T-helper 2 cell treated with Interferon-gamma antibody and Interleukin-4, amounts not matched to agents 5 μg/mL and 100 μg/mL, for 36 hours (primary cell): ENCODE results near the gene CLHC1.
A peak's percentile ranks its signal among the peaks of the same experiment; 100 is the strongest.
"Not testable (repeated sequence)": the region's sequence is repeated elsewhere in the genome, so short reads cannot be mapped to it uniquely, and the experiment has no call there.

Experiments
- DNase-seq: peaks from one replicate; pipeline ENCODE4 v3.0.0; 2021; ENCODE audit warnings: low spot score
- H3K27ac Mint-ChIP-seq: one replicate; pipeline ENCODE4 v1.8.0; 2021; ENCODE audit warnings: mild to moderate bottlenecking, mixed read lengths
- H3K27me3 Mint-ChIP-seq: one replicate; pipeline ENCODE4 v1.8.0; 2021; ENCODE audit warnings: low read depth, mixed read lengths
- H3K36me3 Mint-ChIP-seq: one replicate; pipeline ENCODE4 v1.8.0; 2021; ENCODE audit warnings: low read depth, mixed read lengths
- H3K4me1 Mint-ChIP-seq: one replicate; pipeline ENCODE4 v1.8.0; 2021; ENCODE audit warnings: low read depth, mixed read lengths
- H3K4me3 Mint-ChIP-seq: one replicate; pipeline ENCODE4 v1.8.0; 2022; ENCODE audit warnings: mild to moderate bottlenecking, moderate library complexity, mixed read lengths
- H3K9me3 Mint-ChIP-seq: one replicate; pipeline ENCODE4 v1.8.0; 2021; ENCODE audit warnings: mixed read lengths

The CLHC1 gene

DNA sequence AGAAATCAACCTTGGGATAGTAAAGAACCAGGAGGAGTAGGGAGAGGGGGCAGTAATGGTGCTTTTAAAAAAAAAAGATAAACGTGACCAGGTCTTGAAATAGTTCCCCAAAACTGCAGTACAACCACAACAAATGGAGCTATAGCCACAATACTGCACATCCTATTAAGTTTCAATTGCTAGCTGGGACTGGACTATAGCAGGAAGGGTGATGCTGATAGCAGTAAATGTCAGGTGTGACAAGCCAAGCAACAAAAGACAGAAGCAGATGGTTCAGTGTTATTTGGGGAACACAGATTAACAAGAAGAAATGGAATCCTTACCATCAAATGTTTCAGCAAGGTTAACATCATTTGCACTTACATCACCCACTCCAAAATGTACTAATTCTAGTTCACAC lies 10.5 kb upstream of the CLHC1 start:
- Mint-ChIP-seq H3K4me3 (no peak overlapping the region), H3K4me1 (no peaks in the 10 kb centered on the region), H3K9me3 (no peaks in the 10 kb centered on the region), H3K27ac (no peak overlapping the region), H3K36me3 (peaks cover 22% of the 10 kb centered on the region), H3K27me3 (no peaks in the 10 kb centered on the region)
- DNase-seq = no peak

DNA sequence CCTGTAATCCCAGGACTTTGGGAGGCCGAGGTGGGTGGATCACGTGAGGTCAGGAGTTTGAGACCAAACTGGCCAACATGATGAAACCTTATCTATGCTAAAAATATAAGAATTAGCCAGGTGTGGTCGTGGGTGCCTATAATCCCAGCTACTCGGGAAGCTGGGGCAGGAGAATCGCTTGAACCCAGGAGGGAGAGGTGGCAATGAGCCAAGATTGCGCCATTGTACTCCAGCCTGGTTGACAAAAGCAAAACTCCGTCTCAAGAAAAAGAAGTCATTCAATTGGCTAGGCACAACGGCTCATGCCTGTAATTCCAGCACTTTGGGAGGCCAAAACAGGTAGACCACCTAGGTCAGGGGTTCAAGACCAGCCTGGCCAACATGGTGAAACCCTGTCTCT lies 9.5 kb upstream of the CLHC1 start:
- not testable (repeated sequence) for H3K9me3 Mint-ChIP-seq, DNase-seq, H3K4me1 Mint-ChIP-seq, H3K27me3 Mint-ChIP-seq, H3K4me3 Mint-ChIP-seq, H3K27ac Mint-ChIP-seq
- peaks cover 26% of the 10 kb centered on the region for H3K36me3 Mint-ChIP-seq

DNA sequence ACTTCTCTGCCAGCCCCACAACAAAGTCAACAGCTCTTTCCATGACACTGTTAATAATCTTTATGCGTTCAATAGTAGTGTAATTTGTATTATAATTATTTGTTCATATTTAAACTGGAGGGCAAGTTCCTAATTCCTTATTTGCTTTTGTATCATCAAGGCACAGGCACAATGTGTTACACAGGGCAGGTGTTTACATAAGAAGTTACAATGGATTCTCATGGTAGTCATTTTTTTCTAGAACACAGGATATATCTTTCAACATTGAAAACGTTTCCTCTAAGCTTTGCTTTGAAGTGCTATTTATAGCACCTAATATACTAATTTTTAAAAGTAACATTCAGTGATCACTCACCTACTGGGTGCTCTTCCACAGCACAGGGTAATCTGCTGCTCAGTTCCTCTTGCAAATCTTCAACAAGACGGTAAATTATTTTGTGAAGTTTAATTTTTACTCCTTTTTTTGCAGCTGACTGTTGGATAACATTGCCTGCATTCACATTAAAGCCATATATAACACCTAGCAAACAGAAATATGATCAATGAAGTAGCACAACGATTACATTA lies 7.6 kb upstream of the CLHC1 start:
- Mint-ChIP-seq H3K27me3 (no peaks in the 10 kb centered on the region), H3K36me3 (peaks cover 36% of the 10 kb centered on the region), H3K27ac (no peak overlapping the region), H3K9me3 (no peaks in the 10 kb centered on the region), H3K4me3 (no peak overlapping the region), H3K4me1 (peaks cover 4% of the 10 kb centered on the region)
- no peak for DNase-seq

DNA sequence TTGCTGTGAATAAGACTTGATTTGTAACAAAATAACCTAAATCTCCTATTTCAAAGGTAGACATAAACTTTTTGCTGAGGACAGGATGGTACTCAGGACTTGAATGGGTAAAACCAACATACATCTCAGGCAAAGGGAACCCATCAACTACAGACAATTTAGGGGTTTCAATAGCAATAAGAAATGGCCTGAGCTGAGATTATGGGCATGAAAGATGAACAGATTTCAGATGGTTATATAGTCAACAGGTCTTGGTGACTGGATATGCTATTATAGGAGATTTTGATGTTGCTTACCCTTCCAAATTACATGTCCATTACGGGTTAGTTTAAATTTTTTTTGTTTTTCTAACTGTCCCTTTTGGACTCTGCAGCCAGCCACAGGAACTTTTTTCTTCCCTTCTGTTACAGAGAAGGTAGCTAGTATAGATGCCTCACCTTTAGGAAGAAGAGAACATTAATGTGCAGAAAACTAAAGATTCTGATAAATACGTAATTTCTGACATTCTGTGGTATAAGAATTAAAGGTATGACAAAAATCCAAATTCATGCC lies 5.0 kb upstream of the CLHC1 start:
- Mint-ChIP-seq H3K27ac (no peak overlapping the region), H3K9me3 (no peaks in the 10 kb centered on the region)

DNA sequence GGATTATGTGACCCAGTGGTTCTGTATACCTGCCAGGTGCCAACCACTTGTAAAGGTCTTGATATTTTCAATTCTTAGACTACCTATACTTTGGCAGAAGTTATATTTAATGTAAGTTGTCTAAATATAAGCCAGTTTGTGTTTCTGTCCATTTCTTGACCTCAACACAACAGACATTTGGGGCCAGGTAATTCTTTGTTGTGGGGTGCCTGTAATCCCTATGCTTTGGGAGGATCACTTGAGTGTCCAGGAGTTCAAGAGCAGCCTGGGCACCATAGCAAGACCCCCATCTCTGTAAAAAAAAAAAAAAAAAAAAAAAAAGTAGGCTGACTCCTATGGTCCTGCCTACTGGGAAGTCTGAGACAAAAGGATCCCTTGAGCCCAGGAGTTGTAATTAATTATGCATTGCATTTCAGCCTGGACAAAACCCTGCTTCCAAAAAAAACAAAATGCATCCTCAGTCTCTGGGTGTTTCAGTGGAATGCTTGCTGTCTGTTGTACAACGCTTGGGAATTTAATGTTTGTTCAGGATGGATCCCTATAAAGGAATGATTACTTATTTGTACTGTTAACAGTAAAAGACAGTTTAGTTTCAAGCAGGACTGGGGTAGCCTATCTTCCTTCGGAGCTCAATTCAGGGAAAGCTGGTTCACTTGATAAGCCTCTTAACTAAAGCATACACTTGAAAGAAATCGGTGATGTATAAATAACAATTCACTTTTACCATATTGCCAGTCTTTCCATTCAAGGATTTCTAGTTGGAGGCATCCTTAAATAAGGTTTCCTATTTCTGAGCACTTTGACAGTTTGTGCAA lies 3.8 kb upstream of the CLHC1 start:
- no peak overlapping the region for H3K27ac Mint-ChIP-seq

More for the DNA sequence above, 5.0 kb upstream of the CLHC1 start:
- Mint-ChIP-seq H3K4me3 (no peak overlapping the region), H3K36me3 (peaks cover 48% of the 10 kb centered on the region), H3K27me3 (no peaks in the 10 kb centered on the region), H3K4me1 (peaks cover 16% of the 10 kb centered on the region)
- DNase-seq = no peak

DNA sequence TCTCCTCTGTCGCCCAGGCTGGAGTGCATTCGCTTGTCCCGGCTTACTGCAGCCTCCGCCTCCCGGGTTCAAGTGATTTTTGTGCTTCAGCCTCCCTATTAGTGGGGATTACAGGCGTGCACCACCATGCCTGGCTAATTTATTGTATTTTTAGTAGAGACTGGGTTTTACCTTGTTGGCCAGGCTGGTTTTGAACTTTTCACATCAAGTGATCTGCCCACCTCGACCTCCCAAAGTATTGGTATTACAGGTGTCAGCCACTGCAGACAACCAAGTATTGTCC lies 1.5 kb upstream of the CLHC1 start:
- Mint-ChIP-seq H3K36me3 (peaks cover 53% of the 10 kb centered on the region), H3K27ac (peak overlapping the region; percentile 91), H3K4me3 (peak overlapping the region; percentile 99), H3K9me3 (no peaks in the 10 kb centered on the region), H3K27me3 (no peaks in the 10 kb centered on the region), H3K4me1 (peaks cover 34% of the 10 kb centered on the region)
- DNase-seq = no peak

More for the DNA sequence above, 3.8 kb upstream of the CLHC1 start:
- DNase-seq = no peak
- Mint-ChIP-seq H3K27me3 (no peaks in the 10 kb centered on the region), H3K9me3 (no peaks in the 10 kb centered on the region), H3K36me3 (peaks cover 48% of the 10 kb centered on the region), H3K4me1 (peaks cover 19% of the 10 kb centered on the region), H3K4me3 (no peak overlapping the region)

DNA sequence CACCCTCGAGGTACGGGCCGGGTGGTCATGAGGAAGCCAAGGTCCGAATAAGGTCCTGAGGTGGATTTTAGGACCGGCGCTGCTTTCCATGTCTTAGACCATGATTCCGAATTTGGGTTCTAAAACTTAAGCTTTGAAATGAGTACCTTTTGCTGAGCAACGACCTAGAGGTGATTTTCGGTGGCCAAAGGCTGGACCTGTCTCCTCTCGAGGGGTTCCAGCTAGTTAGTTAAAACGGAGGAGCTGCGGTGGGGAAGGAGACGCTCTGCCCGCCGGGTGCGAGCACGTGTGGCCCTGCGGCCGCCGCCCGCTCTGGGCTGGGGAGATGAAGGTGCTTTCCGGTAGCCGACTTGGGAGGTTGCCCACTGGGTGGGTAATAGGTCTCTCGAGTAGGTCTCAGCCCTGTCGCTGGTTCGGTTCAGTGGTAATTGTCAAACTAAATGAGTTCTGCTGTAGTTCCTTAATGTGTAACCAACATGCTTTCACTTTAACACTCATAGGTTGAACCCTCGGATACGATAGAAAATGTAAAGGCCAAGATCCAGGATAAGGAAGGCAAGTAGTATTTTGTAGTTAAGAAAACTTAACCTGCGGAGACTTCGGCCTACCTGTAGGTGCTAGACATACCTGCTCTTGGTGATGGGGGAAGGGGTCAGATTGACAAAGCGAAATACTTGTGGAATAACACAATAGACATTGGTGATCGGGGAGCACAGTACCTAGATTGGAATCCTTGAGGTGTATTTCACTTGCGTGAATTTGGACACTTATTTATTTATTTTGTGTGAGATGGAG lies 967 bp upstream of the CLHC1 start:
- Mint-ChIP-seq H3K27ac (peak overlapping the region; percentile 91), H3K36me3 (peaks cover 54% of the 10 kb centered on the region)

DNA sequence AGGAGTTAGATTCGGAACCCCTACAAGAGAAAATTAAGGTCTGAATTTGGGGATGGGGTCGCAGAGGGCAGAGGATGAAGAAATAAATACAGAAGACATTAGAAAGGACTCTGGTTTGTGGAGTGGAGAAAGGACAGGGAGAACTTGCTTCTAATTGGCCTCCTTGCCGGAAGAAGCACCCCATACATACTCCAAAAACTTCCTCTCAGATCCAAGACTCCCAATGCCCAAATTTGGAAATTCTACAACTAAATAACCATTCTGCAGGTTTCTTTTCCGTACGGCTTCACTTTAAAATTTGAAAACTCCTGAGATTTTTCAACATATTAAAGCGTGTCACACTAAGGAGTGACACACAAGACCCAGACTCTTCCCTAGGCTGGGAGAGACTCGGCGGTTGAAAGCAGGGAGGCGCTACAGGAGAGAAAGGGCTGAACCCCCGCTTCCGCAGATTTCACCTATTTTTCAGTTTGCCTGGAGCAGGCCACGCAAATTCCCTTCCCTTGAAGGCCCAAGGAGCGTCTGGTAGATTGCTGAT lies 478 bp downstream of the CLHC1 start:
- Mint-ChIP-seq H3K4me3 (peak overlapping the region; percentile 99), H3K9me3 (no peaks in the 10 kb centered on the region), H3K27ac (peak overlapping the region; percentile 91), H3K27me3 (no peaks in the 10 kb centered on the region), H3K4me1 (peaks cover 43% of the 10 kb centered on the region), H3K36me3 (peaks cover 52% of the 10 kb centered on the region)
- no peak for DNase-seq

More for the DNA sequence above, 967 bp upstream of the CLHC1 start:
- peaks cover 38% of the 10 kb centered on the region for H3K4me1 Mint-ChIP-seq
- no peak for DNase-seq
- no peaks in the 10 kb centered on the region for H3K9me3 Mint-ChIP-seq
- no peaks in the 10 kb centered on the region for H3K27me3 Mint-ChIP-seq
- H3K4me3 Mint-ChIP-seq = peak overlapping the region; percentile 99

DNA sequence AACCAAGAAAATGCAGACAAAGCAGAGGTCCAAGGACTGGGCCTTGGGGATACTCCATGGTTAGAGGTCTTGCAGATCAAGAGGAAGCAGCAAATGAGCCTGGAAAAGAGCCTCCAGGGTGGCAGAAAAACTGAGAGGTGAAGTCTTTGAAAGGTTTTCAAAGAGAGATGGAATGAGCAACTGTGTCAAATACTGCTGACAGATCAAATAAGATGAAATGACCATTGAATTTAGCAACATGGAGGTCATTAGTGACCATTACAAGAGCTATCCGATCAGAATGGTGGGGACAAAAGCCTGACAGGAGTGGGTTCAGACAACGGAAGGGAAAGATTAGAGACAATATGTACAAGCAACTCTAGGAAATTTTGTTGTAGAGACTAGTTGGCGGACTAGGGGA lies 1.5 kb downstream of the CLHC1 start:
- no peak for DNase-seq
- Mint-ChIP-seq H3K36me3 (peaks cover 44% of the 10 kb centered on the region), H3K27ac (peak overlapping the region; percentile 12), H3K9me3 (no peaks in the 10 kb centered on the region), H3K4me3 (peak overlapping the region; percentile 99), H3K27me3 (no peaks in the 10 kb centered on the region), H3K4me1 (peaks cover 45% of the 10 kb centered on the region)

DNA sequence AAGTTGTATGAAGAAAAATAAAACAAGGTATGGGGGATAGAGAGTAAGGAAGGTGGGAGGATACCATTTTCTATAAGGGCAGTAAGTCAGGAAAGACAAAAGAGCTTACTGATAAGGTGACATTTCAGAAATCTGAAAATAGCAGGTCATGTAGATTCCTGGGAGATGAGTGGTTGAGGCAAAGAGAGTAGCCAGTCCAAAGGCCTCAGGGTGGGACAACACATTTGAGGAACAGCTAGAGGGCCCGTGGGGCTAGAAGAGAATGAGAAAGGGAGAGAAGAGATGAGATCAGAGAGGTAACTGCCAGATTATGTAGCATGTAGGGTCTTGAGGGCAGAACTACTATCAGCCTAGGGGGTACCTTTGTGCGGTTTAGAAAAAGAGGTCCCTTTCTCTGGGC lies 2.9 kb downstream of the CLHC1 start:
- Mint-ChIP-seq H3K27me3 (no peaks in the 10 kb centered on the region), H3K4me3 (peak overlapping the region; percentile 15), H3K36me3 (peaks cover 32% of the 10 kb centered on the region), H3K27ac (peak overlapping the region; percentile 46), H3K9me3 (no peaks in the 10 kb centered on the region), H3K4me1 (peaks cover 36% of the 10 kb centered on the region)
- no peak for DNase-seq

DNA sequence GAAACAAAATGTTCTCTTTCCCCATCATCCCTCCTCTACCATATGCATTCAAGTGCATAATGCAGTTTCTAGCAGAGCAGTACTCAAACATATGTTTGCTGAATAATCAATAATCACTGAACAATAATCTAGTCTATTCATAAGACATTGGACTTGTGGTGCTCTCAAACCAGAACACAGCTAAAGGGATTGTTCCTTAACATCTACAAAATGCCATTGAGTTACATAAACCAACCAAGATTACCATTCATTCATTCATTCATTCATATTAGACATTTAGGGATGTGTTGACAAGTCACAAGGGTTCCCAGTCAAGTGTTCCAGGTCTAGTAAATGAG lies 3.9 kb downstream of the CLHC1 start:
- Mint-ChIP-seq H3K27ac (peak overlapping the region; percentile 38), H3K9me3 (no peaks in the 10 kb centered on the region), H3K4me3 (peak overlapping the region; percentile 37), H3K27me3 (no peaks in the 10 kb centered on the region), H3K4me1 (peaks cover 31% of the 10 kb centered on the region), H3K36me3 (peaks cover 22% of the 10 kb centered on the region)
- no peak for DNase-seq

DNA sequence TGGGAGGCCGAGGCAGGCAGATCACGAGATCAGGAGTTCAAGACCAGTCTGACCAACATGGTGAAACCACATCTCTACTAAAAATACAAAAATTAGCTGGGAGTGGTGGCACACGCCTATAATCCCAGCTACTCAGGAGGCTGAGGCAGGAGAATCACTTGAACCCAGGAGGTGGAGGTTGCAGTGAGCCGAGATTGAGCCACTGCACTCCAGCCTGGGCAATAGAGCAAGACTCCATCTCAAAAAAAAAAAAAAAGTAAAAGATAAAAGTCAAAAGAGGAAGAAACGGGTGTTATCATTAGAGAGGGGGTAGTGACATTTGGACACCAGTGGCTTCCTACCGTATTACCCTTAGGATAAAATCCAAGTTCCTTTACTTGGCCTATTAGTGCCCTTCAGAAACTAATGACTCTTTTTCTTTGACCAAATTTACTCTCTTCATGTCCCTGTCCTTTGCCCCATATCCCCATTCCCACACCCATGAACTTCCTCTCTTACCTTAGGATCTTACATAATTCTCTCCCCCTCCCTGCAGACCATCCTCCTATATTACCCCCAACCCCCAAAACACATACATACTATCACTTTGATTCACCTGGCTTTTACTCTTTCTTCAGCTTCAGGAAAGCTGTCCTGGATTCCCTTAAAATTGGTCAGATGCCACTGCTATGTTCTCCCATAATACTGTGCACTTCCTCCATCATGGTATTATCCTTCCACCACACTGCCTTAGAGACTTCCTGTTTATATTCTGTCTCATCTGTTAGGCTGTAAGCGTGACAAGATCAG lies 4.5 kb downstream of the CLHC1 start:
- Mint-ChIP-seq H3K4me3 (peak overlapping the region; percentile 37), H3K4me1 (peaks cover 32% of the 10 kb centered on the region), H3K36me3 (peaks cover 19% of the 10 kb centered on the region), H3K27ac (peak overlapping the region; percentile 38)
- H3K9me3 Mint-ChIP-seq, H3K27me3 Mint-ChIP-seq, DNase-seq: not testable (repeated sequence)

DNA sequence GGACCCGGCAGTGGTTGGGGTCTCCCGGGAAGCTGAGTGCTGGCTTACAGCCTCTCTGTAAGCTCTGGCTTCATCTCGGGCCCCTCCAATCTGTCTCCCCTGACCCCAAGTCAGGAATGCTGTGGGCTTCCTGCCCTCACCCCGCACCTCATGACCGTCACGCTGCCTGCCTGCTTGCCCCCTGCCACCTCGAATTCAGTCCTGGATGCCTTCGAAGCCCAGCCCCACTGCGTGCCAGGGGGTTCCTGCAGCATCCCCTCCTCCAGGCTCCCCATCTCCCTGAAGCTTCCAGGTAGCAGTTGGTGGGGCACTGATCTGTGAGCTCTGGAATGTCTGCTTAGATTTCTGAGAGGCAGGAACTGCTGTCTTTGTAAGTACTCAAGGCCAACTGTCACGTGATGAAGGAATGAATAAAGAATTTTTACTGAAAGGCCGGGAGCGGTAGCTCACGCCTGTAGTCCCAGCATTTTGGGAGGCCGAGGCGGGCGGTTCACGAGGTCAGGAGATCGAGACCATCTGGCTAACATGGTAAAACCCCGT lies 6.5 kb downstream of the CLHC1 start:
- Mint-ChIP-seq H3K36me3 (peaks cover 18% of the 10 kb centered on the region), H3K27ac (no peak overlapping the region), H3K4me3 (no peak overlapping the region), H3K4me1 (peaks cover 42% of the 10 kb centered on the region), H3K27me3 (no peaks in the 10 kb centered on the region), H3K9me3 (no peaks in the 10 kb centered on the region)
- DNase-seq = no peak
